Umbilical cord (tissue), 2 donors: Measurements from ENCODE around the gene MYO1C. TPM values are rescaled to one million over a fixed set of nuclear protein-coding genes. Genes with fewer than 3 reads are reported as not detected.

ENCODE experiments used
- DNase-seq: peaks from one replicate; pipeline ENCODE4 v3.0.0-alpha.2; 2015; ENCODE audit warnings: low spot score
- total RNA-seq: library from RNA; depleted of rRNA; stranded (reverse); fragments of >200 nt; gene quantifications from one replicate; pipeline ENCODE4 v1.2.3, GENCODE V29; 2014; ENCODE audit warnings: low replicate concordance; ENCODE audit not compliant: insufficient read depth

The MYO1C gene
- total RNA-seq, 1 donor from 2014 or later, result 90.5 TPM

GRCh38 chr17:1506649-1507267 is 14.3 kb upstream of the MYO1C start:
- no peak for DNase-seq

DNA sequence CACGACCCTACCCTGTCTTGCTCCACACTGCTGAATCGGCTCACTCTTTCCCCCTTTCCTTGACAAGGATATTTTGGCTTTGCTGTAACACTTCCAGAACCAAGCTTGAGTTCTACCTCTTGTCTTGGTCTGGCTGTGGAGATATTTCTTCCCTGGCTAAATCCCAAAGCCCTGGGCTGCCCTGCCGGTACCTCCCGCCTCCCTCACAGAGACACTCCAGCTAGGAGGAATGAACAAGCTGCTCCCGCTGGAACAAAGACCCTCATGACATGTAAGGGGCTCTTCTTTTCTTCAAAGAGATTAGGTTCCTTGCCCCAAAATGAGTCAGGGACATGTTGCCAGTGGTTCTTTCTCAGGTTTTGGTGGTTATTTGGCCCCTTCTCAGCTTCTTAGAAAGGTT is 13.1 kb upstream of the MYO1C start:
- no peak for DNase-seq

DNA sequence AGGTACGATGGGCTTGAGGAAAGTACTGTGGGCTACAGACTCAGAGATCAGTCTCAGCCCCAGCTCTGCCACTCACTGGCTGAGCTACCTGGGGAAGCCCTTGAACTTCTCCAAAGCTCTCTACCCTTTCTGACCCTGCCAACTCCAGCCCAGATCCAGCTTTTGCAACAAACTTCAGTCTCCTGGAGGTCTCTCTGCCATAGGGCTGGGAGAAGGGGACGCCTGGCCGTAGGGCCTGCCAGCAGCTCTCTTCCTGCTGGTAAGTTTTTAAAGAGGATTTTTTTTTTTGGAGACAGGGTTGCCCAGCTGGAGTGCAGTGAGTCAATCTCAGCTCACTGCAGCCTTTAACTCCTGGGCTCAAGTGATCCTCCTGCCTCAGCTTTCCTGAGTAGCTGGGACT is 12.4 kb upstream of the MYO1C start:
- no peak for DNase-seq

GRCh38 chr17:1503699-1504098 is 11.2 kb upstream of the MYO1C start:
- DNase-seq, result no peak

GRCh38 chr17:1498869-1499268 is 6.4 kb upstream of the MYO1C start:
- DNase-seq, result peak; percentile 64

GRCh38 chr17:1498233-1498632 is 5.7 kb upstream of the MYO1C start:
- peak; percentile 54 for DNase-seq

GRCh38 chr17:1497831-1498230 is 5.3 kb upstream of the MYO1C start:
- no peak for DNase-seq

DNA sequence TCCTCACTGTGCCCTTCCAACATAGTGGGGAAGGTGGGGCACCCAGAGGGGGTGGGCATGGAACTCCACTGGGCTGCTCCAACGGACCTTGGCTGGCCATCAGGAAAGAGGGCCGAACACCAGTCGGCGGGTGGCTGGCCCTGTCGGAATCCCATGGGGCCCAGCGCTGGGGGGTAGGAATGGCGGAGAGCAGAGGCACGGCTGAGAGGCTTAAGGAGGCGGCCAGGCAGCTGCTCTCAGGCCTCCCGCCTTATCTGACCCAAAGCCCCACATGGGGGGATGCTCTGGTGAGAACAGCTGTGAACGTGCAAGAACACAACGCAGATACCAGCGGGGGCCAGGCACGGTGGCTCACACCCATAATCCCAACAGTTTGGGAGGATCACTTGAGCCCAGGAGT is 4.4 kb upstream of the MYO1C start:
- peak; percentile 80 for DNase-seq

- peak; percentile 90 for DNase-seq
Observed at GRCh38 chr17:1495265-1495989, 2.9 kb upstream of the MYO1C start.

GRCh38 chr17:1494736-1495253 is 2.3 kb upstream of the MYO1C start:
- no peak for DNase-seq

DNA sequence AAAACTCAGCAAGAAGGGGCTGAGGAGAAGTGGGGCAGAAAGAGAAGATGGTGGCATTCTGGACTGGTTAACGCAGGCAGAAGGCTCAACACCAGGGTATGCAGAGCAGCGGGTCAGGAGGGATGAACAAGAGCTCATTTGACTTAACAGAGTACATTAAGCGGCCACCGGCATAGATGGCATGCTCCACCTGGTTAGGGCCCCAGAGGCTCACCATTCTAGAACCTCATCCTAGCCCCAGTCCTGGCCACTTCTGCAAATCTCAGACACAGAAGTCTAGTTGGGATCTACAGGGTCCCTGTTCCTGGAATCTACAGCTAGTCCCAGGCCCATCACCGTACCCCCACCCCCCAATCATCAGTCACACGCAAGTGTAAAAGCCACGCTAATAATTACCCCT is 1.7 kb upstream of the MYO1C start:
- no peak for DNase-seq

DNA sequence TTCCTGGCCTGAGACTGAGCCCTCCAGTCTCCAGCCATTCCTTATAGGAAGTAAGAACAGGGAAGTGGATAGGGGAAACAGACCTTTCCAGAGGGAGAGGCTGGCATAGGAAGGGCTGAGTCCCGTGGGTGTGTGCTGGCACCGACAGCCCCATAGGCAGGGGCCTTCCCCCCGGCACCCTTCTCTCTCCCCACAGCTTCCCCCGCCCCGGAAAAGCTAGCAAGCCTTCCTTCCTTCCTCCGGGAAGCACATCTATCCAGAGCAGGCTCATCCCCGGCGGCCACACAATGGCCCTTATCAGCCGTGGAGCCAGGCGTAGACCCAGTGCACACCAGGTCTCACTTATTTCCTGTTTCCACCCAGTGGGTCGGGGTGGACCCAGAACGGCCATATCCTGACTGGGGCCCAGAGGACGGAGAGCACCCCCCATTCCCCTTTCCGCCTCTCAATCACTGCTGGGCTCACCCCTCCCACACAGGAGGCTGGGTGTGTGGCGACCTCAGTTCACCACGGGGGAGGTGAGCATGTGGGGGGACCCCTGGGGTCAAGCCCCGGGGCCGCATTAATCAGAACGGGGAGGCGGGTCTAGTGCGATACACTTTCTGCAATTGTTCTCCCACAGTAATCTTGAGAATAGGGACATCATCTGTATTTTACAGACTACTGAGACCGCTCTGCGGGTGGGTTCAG is 950 bp upstream of the MYO1C start:
- DNase-seq, result peak; percentile 36

DNA sequence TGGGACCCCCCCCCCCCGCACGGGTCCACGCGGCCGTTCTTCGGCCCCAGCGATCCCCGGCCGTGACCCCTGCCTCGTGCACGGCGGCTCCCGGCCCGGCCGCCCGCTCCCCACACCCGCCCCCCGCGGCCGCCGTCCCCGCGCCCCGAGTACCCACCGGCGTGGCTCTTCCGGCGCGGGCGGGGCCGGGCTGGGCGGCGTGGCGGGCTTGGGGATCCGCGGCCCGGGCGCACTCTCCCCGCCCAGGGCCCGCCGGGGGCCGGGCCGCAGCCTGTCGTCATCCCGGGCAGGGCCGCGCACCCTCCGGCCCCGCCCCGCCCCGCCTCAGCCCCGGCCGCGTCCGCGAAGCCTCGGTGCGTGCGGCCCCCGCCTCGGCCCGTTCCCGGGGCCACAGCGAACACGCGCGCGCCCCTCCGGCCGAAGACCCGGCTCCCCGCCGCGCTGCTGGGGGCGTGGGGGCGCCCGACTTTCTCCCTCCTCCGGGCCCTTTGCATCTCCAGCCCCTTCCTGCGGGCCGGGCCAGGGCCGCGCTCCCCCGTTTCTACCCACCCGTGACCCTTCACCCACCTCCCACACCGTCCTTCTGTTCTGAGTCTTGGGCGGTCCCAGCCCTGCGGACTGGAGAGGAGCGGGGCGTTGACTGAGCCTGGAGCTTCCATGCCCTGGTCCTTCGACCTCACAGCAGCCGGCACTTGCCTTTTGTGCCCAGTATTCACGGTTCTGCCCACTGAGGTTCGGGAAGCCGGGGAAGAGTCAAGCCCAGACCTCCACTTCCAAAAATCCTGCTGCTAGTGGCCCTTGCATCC is 840 bp downstream of the MYO1C start:
- peak; percentile 77 for DNase-seq

DNA sequence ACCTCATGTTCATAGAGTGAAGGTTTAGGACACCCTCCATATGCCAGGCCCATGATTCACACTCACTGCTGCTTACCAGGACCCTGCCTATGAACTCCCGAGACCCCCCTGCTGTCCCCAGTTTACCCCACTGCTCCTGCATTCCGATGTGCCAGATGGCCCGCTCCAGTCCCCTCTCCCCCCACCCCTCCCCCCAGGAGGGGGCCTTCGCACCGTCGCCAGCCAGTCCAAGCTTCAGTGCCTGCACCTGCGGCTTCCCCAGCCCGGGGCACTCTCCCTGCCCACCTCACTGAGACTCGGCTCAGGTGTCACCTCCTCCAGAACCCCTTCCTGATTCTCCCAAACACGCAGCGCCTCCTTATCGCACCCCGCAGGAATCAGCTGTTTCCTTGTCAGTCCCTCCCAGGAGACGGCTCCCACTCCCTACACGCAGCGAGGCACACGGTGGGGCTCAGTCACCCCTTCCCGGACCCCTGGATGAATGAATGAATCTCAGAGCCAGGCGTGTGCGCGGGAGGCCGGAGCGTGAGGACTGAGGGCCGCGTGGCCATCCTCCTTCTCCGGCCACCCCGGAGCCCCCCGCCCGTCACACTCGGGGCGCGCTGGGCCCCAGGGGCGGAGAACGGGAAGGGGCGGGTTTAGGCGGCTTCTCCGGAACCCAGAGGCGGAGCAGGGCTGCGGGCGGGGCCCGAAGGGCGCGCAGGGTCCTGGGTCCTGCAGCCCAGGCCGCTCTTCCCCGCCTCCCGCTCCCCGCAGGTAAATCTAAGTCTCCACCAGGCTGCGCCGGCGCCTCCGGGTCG is 1.6 kb downstream of the MYO1C start:
- DNase-seq, result peak; percentile 83

DNA sequence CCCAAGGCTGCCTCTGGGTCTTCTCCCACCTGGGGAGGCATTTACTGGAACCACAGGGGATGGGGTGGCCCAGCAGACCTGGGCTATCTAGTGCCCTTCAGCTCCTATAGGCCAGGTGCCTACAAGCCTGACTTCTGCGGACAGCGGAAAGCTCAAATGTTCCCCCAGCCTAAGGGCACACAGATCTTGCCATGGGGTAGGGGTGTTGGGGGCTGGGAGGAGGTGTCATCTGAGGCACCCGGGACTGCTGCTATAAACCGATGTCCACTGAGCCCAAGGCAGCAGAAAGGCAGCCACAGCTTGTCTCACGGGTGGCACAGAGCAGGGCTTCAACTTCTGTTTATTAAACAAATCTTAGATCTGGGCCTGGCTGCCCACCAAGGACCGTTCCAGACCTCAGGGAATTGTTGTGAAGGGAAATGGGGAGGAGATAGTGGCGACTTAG is 3.6 kb downstream of the MYO1C start:
- DNase-seq, result no peak

DNA sequence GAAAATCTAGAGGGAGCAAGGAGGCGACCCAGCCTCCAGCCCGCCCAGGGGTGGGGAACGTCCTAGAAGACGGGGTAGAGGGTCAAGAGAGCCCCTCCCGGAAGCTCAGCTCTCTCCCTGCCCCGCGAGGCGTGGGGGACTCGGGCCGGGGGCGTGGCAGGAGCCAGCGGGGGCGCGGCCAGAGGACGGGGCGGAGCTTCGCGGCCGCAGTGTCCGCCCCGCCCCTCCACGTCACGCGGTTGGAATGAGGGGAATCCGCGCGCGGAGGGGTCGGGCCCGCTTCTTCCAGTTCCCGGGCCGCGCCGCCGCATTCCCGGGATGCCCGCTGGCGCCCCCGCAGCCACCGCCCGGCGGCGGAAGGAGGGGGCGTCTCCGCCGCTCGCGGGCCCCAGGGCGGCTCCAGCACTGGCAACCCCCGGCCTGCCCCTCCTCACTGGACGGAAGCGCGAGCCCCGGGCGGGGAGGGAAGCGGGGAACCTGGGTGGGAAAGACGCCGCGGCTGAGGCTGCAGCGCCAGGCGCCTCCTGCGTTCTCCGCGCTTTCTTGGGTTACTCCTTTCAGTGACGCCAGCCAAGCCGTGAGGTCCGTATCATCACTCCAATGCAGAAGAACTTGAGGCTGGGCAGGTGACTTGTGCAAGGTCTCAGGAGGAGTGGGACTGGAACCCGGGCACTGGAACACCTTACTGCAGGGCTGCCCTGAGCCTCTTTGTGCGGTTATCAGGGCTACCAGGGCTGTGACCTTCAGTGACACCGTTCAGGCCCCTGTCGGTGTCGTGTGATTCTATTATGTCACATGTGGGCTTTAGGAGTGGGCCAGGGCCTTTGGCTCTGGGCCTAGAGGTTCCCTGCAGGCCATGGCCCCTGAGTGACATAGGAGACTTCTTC is 4.3 kb downstream of the MYO1C start:
- DNase-seq, result peak; percentile 93

DNA sequence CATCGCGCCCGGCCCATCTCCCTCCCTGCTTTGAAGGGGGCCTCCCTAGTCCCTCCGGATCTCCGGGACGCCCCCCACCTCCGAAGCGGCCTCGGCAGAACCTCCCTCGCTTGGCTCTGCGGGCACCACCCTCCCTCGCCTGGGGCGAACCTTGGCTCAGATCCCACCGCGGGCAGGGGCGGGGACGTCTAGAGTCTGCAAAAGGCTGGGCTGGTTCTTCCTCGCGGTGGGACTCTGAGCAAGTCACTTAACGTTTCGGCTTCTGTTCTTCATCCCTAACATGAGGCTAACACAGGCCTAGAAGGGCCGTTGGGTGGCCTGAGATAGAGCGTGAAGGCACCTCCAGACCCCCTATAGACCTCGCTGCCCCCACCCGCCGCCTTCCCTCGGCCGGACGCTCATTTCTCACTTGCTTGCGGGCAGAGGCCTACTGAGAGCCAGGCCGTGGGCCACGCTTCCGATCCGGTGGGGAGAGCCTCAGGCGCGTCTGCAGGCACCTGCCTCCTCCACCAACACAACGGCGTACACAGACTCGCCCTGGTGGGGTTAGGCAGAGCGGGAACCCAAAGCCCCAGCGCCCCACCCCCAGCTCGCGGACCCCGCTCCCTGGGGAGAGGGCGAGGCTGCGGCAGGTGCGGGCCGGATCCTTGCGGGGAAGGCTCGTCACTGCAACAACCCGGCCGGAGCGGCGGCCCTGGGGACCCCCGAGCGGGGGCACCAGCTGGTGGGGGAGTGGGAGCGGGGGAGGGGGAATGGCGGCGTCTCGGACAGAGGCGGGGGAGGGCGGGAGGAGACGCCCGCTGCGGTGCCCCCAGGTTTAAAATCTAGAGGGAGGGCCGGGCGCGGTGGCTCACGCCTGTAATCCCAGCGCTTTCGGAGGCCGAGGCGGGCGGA is 5.4 kb downstream of the MYO1C start:
- peak; percentile 91 for DNase-seq

DNA sequence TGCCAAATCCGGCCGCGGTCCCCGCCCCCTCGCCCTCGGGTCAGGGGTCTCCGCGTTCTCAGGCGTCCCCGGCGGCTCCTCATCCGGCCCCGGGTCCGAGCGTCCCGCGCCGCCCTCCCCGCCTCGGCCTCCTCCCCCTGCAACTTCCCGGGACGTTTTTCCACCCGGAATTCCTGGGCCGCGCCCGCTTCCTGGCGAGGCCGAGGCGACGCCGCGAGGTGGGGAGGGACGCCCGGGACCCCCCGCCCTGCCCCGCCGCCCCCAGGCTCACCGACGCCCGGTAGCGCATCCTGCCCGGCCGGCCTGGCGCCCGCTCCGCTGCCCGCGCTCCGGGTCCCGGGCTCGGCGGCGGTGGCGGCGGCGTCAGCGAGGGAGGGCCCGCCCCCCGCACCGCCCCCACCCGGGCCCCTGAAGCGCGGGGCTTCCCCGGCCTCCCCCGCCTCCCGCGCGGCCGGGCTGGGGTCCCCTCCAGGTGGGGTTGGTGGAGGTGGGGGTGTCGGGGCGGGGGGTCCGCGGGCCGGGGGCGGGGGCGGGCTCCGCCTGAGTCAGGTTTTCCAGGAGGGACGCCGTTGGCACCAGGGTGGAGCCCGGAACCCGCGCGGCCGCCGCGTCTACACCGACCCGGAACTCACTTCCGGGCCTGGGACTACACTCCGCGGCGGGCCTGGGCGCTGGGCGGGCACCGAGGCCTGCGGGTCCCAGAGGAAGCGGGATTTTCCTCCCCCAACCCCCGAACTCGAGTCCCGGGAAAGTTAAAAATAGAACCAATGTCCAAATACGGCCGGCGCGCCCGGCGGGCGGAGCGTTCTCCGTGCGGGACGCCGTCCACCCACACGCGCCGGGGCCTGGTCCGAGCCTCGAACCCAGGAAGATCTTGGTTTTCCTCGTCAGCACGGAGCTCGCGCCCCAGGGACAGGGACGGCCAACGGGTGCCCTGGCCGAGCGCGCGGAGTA is 6.8 kb downstream of the MYO1C start:
- DNase-seq, result peak; percentile 68
